Body of pancreas (tissue), 4 donors: Measurements from ENCODE around the gene TTC39C.

Source experiments
- POLR2A ChIP-seq, 3 donors: fragments of 450-650 bp; IDR thresholded peaks; one replicate each; pipeline ENCODE4 v1.6.1; 2016; ENCODE audit warnings: antibody characterized with exemption in 3 of 3, mild to moderate bottlenecking in 2 of 3
- TF ChIP-seq, protein P1 (sequence below), 7 experiments: fragments of 450-650 bp in 4 of 7; fragments of 200-600 bp in 3 of 7; sonication (generic) in 3 of 7; IDR thresholded peaks; one replicate each; pipeline ENCODE4 v1.5.1; 2016 to 2019; ENCODE audit warnings: antibody characterized with exemption in 7 of 7

DNA sequence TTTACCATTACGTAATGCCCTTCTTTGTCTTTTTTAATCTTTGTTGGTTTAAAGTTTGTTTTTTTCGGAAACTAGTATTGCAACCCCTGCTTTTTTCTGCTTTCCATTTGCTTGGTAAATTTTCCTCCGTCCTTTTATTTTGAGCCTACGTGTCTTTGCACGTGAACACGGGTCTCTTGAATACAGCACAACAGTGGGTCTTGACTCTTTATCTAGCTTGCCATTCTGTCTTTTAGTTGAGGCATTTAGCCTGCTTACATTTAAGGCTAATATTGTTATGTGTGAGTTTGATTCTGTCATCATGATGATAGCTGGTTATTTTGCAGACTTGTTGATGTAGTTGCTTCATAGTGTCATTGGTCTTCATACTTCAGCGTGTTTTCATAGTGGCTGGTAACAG lies 37.5 kb upstream of the TTC39C start:
- TF ChIP-seq, protein P1, sequence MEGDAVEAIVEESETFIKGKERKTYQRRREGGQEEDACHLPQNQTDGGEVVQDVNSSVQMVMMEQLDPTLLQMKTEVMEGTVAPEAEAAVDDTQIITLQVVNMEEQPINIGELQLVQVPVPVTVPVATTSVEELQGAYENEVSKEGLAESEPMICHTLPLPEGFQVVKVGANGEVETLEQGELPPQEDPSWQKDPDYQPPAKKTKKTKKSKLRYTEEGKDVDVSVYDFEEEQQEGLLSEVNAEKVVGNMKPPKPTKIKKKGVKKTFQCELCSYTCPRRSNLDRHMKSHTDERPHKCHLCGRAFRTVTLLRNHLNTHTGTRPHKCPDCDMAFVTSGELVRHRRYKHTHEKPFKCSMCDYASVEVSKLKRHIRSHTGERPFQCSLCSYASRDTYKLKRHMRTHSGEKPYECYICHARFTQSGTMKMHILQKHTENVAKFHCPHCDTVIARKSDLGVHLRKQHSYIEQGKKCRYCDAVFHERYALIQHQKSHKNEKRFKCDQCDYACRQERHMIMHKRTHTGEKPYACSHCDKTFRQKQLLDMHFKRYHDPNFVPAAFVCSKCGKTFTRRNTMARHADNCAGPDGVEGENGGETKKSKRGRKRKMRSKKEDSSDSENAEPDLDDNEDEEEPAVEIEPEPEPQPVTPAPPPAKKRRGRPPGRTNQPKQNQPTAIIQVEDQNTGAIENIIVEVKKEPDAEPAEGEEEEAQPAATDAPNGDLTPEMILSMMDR (IDR thresholded peaks at IDR 0.05) = no peak
- no peak for TF ChIP-seq POLR2A (IDR thresholded peaks at IDR 0.05)
